B cell (primary cell): Measurements from ENCODE around the gene MFSD6L. TPM values are rescaled to one million over a fixed set of nuclear protein-coding genes. Genes with fewer than 3 reads are reported as not detected.

Source experiments
- ATAC-seq: fragments of 200-7000 bp; cut with Tn5 transposase; one replicate; pipeline ENCODE4 v1.10.0; 2021; ENCODE audit warnings: low read depth, mild to moderate bottlenecking, moderate number of reproducible peaks, moderate library complexity
- CTCF ChIA-PET: fragments of 350-600 bp; sonication (Branson Sonifier 250); formaldehyde crosslinking; loops from one replicate; lab custom pipeline; 2021; ENCODE audit warnings: antibody characterized with exemption, inconsistent platforms; lab: Charles Lee
- POLR2A ChIA-PET: fragments of 350-600 bp; sonication (Branson Sonifier 250); formaldehyde crosslinking; loops from one replicate; lab custom pipeline; 2021; ENCODE audit warnings: antibody characterized with exemption; lab: Charles Lee
- DNase-seq: peaks from one replicate; pipeline ENCODE4 v3.0.0; 2013
- H2AFZ ChIP-seq: 2 replicates; pipeline ENCODE4 v1.6.1; 2012; ENCODE audit warnings: mild to moderate bottlenecking, low read depth, low read length; ENCODE audit not compliant: insufficient read depth, poor library complexity, severe bottlenecking
- H3K27ac ChIP-seq, 2 donors: 1 replicate in 1 of 2; 2 replicates in 1 of 2; pipeline ENCODE4 v1.5.1; 2012 to 2013; ENCODE audit warnings: low read length in 2 of 2, mild to moderate bottlenecking in 2 of 2, moderate library complexity in 1 of 2
- H3K27me3 ChIP-seq, 4 experiments: fragments of 200-600 bp in 1 of 4; sonication (generic) in 1 of 4; replicated peaks in 1 of 4; 1 replicate in 2 of 4; 2 replicates in 2 of 4; pipeline versions ENCODE4 v1.6.1 to v1.7.0; 2013 to 2016; ENCODE audit warnings: low read length in 3 of 4, mild to moderate bottlenecking in 2 of 4, mixed read lengths in 1 of 4, moderate library complexity in 1 of 4; ENCODE audit not compliant: insufficient read depth in 4 of 4, control insufficient read depth in 3 of 4; ENCODE audit errors: control extremely low read depth in 1 of 4
- H3K36me3 ChIP-seq, 2 experiments: replicated peaks in 1 of 2; 1 replicate in 1 of 2; 2 replicates in 1 of 2; pipeline versions ENCODE4 v1.6.1 to v1.7.1; 2013; ENCODE audit warnings: low read length in 1 of 2; ENCODE audit not compliant: insufficient read depth in 2 of 2, control insufficient read depth in 1 of 2; ENCODE audit errors: control extremely low read depth in 1 of 2, extremely low read depth in 1 of 2
- H3K4me1 ChIP-seq, 2 donors: fragments of 200-600 bp in 1 of 2; sonication (generic) in 1 of 2; 1 replicate in 1 of 2; 2 replicates in 1 of 2; pipeline versions ENCODE4 v1.5.1 to v1.6.1; 2013 to 2017; ENCODE audit warnings: low read length in 2 of 2; ENCODE audit not compliant: control insufficient read depth in 2 of 2, insufficient read depth in 2 of 2
- H3K4me2 ChIP-seq: replicated peaks from 2 replicates; pipeline ENCODE3; 2012; ENCODE audit warnings: mild to moderate bottlenecking, low read depth, low read length; ENCODE audit not compliant: poor library complexity, severe bottlenecking
- H3K4me3 ChIP-seq, 5 experiments: fragments of 200-600 bp in 1 of 5; sonication (generic) in 1 of 5; 1 replicate in 3 of 5; 2 replicates in 2 of 5; pipeline versions ENCODE4 v1.5.1 to v1.7.0; 2011 to 2016; ENCODE audit warnings: low read length in 4 of 5, mild to moderate bottlenecking in 4 of 5, low read depth in 2 of 5, control low read depth in 1 of 5, moderate library complexity in 1 of 5; ENCODE audit not compliant: insufficient read depth in 1 of 5; ENCODE audit errors: control extremely low read depth in 1 of 5, extremely low read depth in 1 of 5
- H3K79me2 ChIP-seq: fragments of 200-600 bp; sonication (generic); one replicate; pipeline ENCODE4 v1.6.0; 2016; ENCODE audit warnings: low read length; ENCODE audit not compliant: control insufficient read depth, insufficient read depth
- H3K9ac ChIP-seq: fragments of 200-600 bp; sonication (generic); 2 replicates; pipeline ENCODE4 v1.6.1; 2017; ENCODE audit warnings: mild to moderate bottlenecking, low read length, moderate library complexity
- H3K9me3 ChIP-seq, 3 donors: one replicate each; pipeline versions ENCODE4 v1.6.1 to v1.7.1; 2013; ENCODE audit warnings: low read length in 2 of 3; ENCODE audit not compliant: control insufficient read depth in 2 of 3, insufficient read depth in 1 of 3; ENCODE audit errors: control extremely low read depth in 1 of 3
- H4K20me1 ChIP-seq: 2 replicates; pipeline ENCODE4 v1.6.0; 2012; ENCODE audit warnings: mild to moderate bottlenecking, low read length; ENCODE audit not compliant: insufficient read depth, control insufficient read depth, poor library complexity, severe bottlenecking
- H3K27ac Mint-ChIP-seq: one replicate; pipeline ENCODE4 v1.8.0; 2021; ENCODE audit warnings: mixed read lengths
- H3K27me3 Mint-ChIP-seq: one replicate; pipeline ENCODE4 v1.8.0; 2021; ENCODE audit warnings: mixed read lengths
- H3K4me1 Mint-ChIP-seq: one replicate; pipeline ENCODE4 v1.8.0; 2021; ENCODE audit warnings: mixed read lengths
- H3K4me3 Mint-ChIP-seq: one replicate; pipeline ENCODE4 v1.8.0; 2021; ENCODE audit warnings: mixed read lengths
- H3K9me3 Mint-ChIP-seq: one replicate; pipeline ENCODE4 v1.8.0; 2022; ENCODE audit warnings: mixed read lengths; ENCODE audit not compliant: insufficient read depth
- EZH2 ChIP-seq: IDR thresholded peaks from 2 replicates; pipeline ENCODE4 v1.6.1; 2012; ENCODE audit warnings: borderline replicate concordance, low read depth, mild to moderate bottlenecking, moderate library complexity, low read length; ENCODE audit not compliant: insufficient read depth, poor library complexity, severe bottlenecking
- WGBS: methylation state at CpG from one replicate; pipeline ENCODE4 v1.1.5; 2013; ENCODE audit warnings: missing lambda C conversion rate; ENCODE audit not compliant: insufficient coverage; 5-methylcytosine and 5-hydroxymethylcytosine counted together
- intact Hi-C: fragments of 100-400 bp; cut with micrococcal nuclease; formaldehyde crosslinking; loops from one replicate; pipeline ENCODE4 v1.10.0; 2022
- polyA plus RNA-seq: library from polyadenylated mRNA; depleted of rRNA; stranded (reverse); fragments of >200 nt; gene quantifications from 2 replicates; pipeline ENCODE4 v1.2.3, GENCODE V29; 2012
- total RNA-seq, 2 donors: library from RNA; stranded (reverse); fragments of 120-200 nt in 1 of 2; gene quantifications; 1 replicate in 1 of 2; 2 replicates in 1 of 2; pipeline versions ENCODE4 v1.2.3 to v1.2.4, GENCODE V29; 2013 to 2022
- TF ChIP-seq, protein P1 (sequence below): fragments of 200-600 bp; IDR thresholded peaks from one replicate; pipeline ENCODE4 v1.8.0; 2022; ENCODE audit warnings: antibody characterized with exemption, mild to moderate bottlenecking

The MFSD6L gene
- total and polyA plus RNA-seq, 2 donors (not counting 1 experiment from before 2014, with no cell fraction given): 0.24 to 0.37 TPM

DNA sequence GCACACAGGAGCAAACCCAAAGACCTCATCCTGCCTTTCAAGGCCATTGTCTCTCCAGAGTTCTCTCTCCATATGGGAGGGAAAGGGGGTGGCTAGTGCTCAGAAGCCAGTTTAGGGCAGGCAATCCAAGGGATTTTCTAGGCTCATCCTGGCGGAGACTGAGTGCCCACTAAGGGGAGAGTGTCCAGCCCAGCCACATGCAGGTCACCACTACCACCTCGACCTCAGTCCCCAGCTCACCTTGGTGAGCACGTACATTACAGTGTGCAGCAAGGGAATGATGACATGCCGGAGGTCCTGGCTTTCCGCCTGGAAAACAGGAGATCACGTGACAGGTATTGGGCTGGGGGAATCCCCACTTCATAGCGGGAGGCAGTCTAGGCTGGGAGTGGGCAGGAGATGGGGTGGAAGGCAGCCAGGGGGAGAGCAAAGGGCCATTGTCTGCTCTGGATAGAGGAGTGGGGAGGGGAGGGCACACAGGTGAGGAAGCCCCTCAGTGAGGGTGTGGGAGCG lies 38.5 kb upstream of the MFSD6L start:
- H3K27ac ChIP-seq: no peak overlapping the region
- DNase-seq (no peak), ATAC-seq (no peak)
- H3K4me1 ChIP-seq: peaks cover 0 to 9% of the 10 kb centered on the region in 2 donors
- Mint-ChIP-seq H3K4me3 (no peak overlapping the region), H3K27ac (no peak overlapping the region), H3K9me3 (no peaks in the 10 kb centered on the region), H3K27me3 (no peaks in the 10 kb centered on the region), H3K4me1 (peaks cover 4% of the 10 kb centered on the region)
- H3K36me3 ChIP-seq: peaks cover 0 to 2% of the 10 kb centered on the region in 2 experiments
- TF ChIP-seq, protein P1, sequence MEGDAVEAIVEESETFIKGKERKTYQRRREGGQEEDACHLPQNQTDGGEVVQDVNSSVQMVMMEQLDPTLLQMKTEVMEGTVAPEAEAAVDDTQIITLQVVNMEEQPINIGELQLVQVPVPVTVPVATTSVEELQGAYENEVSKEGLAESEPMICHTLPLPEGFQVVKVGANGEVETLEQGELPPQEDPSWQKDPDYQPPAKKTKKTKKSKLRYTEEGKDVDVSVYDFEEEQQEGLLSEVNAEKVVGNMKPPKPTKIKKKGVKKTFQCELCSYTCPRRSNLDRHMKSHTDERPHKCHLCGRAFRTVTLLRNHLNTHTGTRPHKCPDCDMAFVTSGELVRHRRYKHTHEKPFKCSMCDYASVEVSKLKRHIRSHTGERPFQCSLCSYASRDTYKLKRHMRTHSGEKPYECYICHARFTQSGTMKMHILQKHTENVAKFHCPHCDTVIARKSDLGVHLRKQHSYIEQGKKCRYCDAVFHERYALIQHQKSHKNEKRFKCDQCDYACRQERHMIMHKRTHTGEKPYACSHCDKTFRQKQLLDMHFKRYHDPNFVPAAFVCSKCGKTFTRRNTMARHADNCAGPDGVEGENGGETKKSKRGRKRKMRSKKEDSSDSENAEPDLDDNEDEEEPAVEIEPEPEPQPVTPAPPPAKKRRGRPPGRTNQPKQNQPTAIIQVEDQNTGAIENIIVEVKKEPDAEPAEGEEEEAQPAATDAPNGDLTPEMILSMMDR: no peak
- no peak for TF ChIP-seq EZH2
- no peak overlapping the region for H3K9ac ChIP-seq
- ChIA-PET CTCF (no interaction called here), POLR2A (no interaction called here)
- intact Hi-C loops: no loop called here
- no peak overlapping the region for H2AFZ ChIP-seq
- peaks cover 0 to 11% (median 0%) of the 10 kb centered on the region in 3 donors for H3K9me3 ChIP-seq
- 94% methylated on average over 8 of the region's 8 CpGs for WGBS
- no peaks in the 10 kb centered on the region for H3K27me3 ChIP-seq
- no peaks in the 10 kb centered on the region for H4K20me1 ChIP-seq
- no peak overlapping the region for H3K4me2 ChIP-seq
- H3K4me3 ChIP-seq: no peak overlapping the region
- H3K79me2 ChIP-seq: no peaks in the 10 kb centered on the region

- no peaks in the 10 kb centered on the region for H3K79me2 ChIP-seq
- no peaks in the 10 kb centered on the region for H3K9me3 Mint-ChIP-seq
- no peak overlapping the region for H3K4me3 Mint-ChIP-seq
- H3K4me1 ChIP-seq: peaks cover 0 to 2% of the 10 kb centered on the region in 2 donors
- DNase-seq (no peak), ATAC-seq (no peak)
- no peaks in the 10 kb centered on the region for H3K4me1 Mint-ChIP-seq
- TF ChIP-seq, protein P1: no peak
- no peak for TF ChIP-seq EZH2
- H4K20me1 ChIP-seq: no peaks in the 10 kb centered on the region
- H3K27me3 Mint-ChIP-seq: no peaks in the 10 kb centered on the region
- intact Hi-C loops: no loop called here
- no peak overlapping the region for H3K27ac Mint-ChIP-seq
- CTCF ChIA-PET: interaction anchor here (1.3 kb wide), 1 partner anchor 12 kb away, joined by 3 read pairs; no protein-coding TSS in a partner anchor
- peaks cover 0 to 2% of the 10 kb centered on the region in 2 experiments for H3K36me3 ChIP-seq
- H3K4me2 ChIP-seq: no peak overlapping the region
- peaks cover 0 to 11% (median 0%) of the 10 kb centered on the region in 3 donors for H3K9me3 ChIP-seq
- H3K27ac ChIP-seq: no peak overlapping the region
- POLR2A ChIA-PET: no interaction called here
- WGBS: 94% methylated on average over 11 of the region's 15 CpGs
- H3K27me3 ChIP-seq: no peaks in the 10 kb centered on the region
- no peak overlapping the region for H2AFZ ChIP-seq
- no peak overlapping the region for H3K9ac ChIP-seq
- H3K4me3 ChIP-seq: no peak overlapping the region
These were observed 37.8 kb upstream of the MFSD6L start for GRCh38 chr17:8836821-8837562.
